Left lung (tissue), 10 donors: ENCODE results near the gene PEAR1. TPM values are rescaled to one million over a fixed set of nuclear protein-coding genes. Genes with fewer than 3 reads are reported as not detected.
A peak's percentile ranks its signal among the peaks of the same experiment; 100 is the strongest.

ENCODE experiments used
- ATAC-seq: fragments of 200-7000 bp; cut with Tn5 transposase; one replicate; pipeline ENCODE4 v1.9.1; 2020; ENCODE audit warnings: moderate library complexity
- DNase-seq, 4 donors: peaks; one replicate each; pipeline ENCODE4 v3.0.0-alpha.2; 2013 to 2020
- H3K27ac ChIP-seq, 2 donors: fragments of 200-600 bp; sonication (generic) in 1 of 2; one replicate each; pipeline versions ENCODE4 v1.5.0 to v1.8.0; 2020 to 2021
- H3K27me3 ChIP-seq, 2 donors: fragments of 200-600 bp; sonication (generic) in 1 of 2; one replicate each; pipeline versions ENCODE4 v1.5.0 to v1.8.0; 2020 to 2021
- H3K36me3 ChIP-seq, 2 donors: fragments of 200-600 bp; sonication (generic) in 1 of 2; one replicate each; pipeline versions ENCODE4 v1.5.0 to v1.8.0; 2020 to 2021
- H3K4me1 ChIP-seq, 2 donors: fragments of 200-600 bp; one replicate each; pipeline ENCODE4 v1.8.0; 2021
- H3K4me3 ChIP-seq, 2 donors: fragments of 200-600 bp; sonication (generic) in 1 of 2; one replicate each; pipeline versions ENCODE4 v1.5.0 to v1.8.0; 2020 to 2021; ENCODE audit warnings: mild to moderate bottlenecking in 1 of 2
- H3K9me3 ChIP-seq, 2 donors: fragments of 200-600 bp; sonication (generic) in 1 of 2; one replicate each; pipeline versions ENCODE4 v1.5.0 to v1.8.0; 2020 to 2021
- intact Hi-C, 2 donors: fragments of 100-400 bp; cut with DNase I; formaldehyde crosslinking; loops; one replicate each; pipeline versions ENCODE4 v1.11.2 to v1.14.2; 2022
- polyA plus RNA-seq, 6 donors: library from polyadenylated mRNA; unstranded; fragments of 120-200 nt; gene quantifications; one replicate each; pipeline ENCODE4 v1.2.1, GENCODE V29; 2013; ENCODE audit not compliant: insufficient read length in 6 of 6
- total RNA-seq, 2 donors: library from RNA; stranded (reverse); fragmentation: NEBNext Ultra II Directional; extraction: Animal tissue kit (Norgen Biotek cat#: 25700); gene quantifications; one replicate each; pipeline ENCODE4 v1.2.1, GENCODE V29; 2021
- TF ChIP-seq, protein P1 (sequence below), 2 donors: fragments of 200-600 bp; sonication (generic) in 1 of 2; IDR thresholded peaks; one replicate each; pipeline versions ENCODE4 v1.5.0 to v1.8.0; 2021; ENCODE audit warnings: antibody characterized with exemption in 2 of 2
- donor health status: DM: no; HTN: yes; CAD: no.
- donor health status: DM: no; HTN: no; CAD: no.

The PEAR1 gene
- total and polyA plus RNA-seq, 8 donors: 10.6 to 30.1 (median 28.3) TPM

GRCh38 chr1:156896490-156897033, 3.0 kb downstream of the PEAR1 start:
- peaks cover 8 to 39% of the 10 kb centered on the region in 2 donors for H3K27me3 ChIP-seq
- DNase-seq (peak in 1 of 4 donors; percentile 67), ATAC-seq (peak; percentile 10)
- peaks cover 8 to 71% of the 10 kb centered on the region in 2 donors for H3K4me1 ChIP-seq
- peak overlapping the region; percentile 3 to 62 for H3K27ac ChIP-seq
- TF ChIP-seq, protein P1, sequence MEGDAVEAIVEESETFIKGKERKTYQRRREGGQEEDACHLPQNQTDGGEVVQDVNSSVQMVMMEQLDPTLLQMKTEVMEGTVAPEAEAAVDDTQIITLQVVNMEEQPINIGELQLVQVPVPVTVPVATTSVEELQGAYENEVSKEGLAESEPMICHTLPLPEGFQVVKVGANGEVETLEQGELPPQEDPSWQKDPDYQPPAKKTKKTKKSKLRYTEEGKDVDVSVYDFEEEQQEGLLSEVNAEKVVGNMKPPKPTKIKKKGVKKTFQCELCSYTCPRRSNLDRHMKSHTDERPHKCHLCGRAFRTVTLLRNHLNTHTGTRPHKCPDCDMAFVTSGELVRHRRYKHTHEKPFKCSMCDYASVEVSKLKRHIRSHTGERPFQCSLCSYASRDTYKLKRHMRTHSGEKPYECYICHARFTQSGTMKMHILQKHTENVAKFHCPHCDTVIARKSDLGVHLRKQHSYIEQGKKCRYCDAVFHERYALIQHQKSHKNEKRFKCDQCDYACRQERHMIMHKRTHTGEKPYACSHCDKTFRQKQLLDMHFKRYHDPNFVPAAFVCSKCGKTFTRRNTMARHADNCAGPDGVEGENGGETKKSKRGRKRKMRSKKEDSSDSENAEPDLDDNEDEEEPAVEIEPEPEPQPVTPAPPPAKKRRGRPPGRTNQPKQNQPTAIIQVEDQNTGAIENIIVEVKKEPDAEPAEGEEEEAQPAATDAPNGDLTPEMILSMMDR (IDR thresholded peaks at IDR 0.05): no peak
- H3K36me3 ChIP-seq: no peaks in the 10 kb centered on the region
- no peaks in the 10 kb centered on the region for H3K9me3 ChIP-seq
- intact Hi-C loops: no loop called here
- H3K4me3 ChIP-seq: no peak overlapping the region

DNA sequence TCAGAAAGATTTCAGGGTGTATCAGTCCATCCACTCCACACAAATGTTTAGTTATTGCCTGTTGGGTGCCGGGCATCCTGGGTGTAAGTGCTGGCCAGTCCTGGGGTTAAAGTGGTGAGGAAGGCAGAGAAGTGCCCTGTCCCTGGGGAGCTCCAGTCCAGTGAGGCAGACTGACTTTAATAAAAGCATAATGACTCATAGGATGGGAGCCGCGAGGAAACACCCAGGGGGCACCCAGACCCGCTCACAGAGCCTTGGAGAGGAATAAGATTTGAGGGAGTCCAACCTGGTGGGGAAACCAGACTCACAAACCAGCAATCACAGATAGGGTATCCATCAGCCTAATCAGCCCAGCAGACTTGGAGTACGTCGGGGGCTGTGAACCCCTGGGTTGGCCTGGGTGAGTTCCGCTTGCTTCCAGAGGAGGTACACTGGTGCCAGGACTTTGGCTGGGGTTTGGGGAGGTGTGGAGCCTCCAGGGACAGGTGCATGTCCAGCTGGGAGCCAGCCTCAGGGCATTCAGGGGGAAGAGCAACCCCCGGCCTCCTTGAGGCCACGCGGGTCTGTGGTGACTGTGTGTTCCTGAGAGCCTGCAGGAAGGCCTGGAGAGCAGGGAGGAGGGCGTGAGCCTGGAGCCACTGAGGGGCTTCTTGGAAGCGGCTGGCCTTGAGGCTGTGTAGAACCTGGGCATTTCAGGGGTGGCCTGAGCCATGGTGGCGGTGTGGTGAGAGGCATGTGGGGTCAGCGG, 3.7 kb downstream of the PEAR1 start:
- no peak for ATAC-seq
- H3K27ac ChIP-seq: peak overlapping the region; percentile 53 to 62

GRCh38 chr1:156898161-156898566, 4.6 kb downstream of the PEAR1 start:
- intact Hi-C loops: no loop called here
- DNase-seq (peak in 3 of 4 donors; percentile 52 to 81 (median 79)), ATAC-seq (peak; percentile 35)
- peak overlapping the region; percentile 53 to 62 for H3K27ac ChIP-seq
- peaks cover 5 to 56% of the 10 kb centered on the region in 2 donors for H3K4me1 ChIP-seq
- H3K27me3 ChIP-seq: peaks cover 5 to 23% of the 10 kb centered on the region in 2 donors
- no peak overlapping the region for H3K4me3 ChIP-seq
- H3K36me3 ChIP-seq: no peaks in the 10 kb centered on the region
- H3K9me3 ChIP-seq: no peaks in the 10 kb centered on the region
- TF ChIP-seq, protein P1 (IDR thresholded peaks at IDR 0.05): no peak

More for the DNA sequence above, 3.7 kb downstream of the PEAR1 start:
- H3K4me3 ChIP-seq: no peak overlapping the region
- TF ChIP-seq, protein P1 (IDR thresholded peaks at IDR 0.05): no peak
- no peaks in the 10 kb centered on the region for H3K9me3 ChIP-seq
- no peaks in the 10 kb centered on the region for H3K36me3 ChIP-seq
- peaks cover 8 to 64% of the 10 kb centered on the region in 2 donors for H3K4me1 ChIP-seq
- intact Hi-C loops: no loop called here
- H3K27me3 ChIP-seq: peaks cover 8 to 32% of the 10 kb centered on the region in 2 donors
- DNase-seq: peak in 1 of 4 donors; percentile 49

DNA sequence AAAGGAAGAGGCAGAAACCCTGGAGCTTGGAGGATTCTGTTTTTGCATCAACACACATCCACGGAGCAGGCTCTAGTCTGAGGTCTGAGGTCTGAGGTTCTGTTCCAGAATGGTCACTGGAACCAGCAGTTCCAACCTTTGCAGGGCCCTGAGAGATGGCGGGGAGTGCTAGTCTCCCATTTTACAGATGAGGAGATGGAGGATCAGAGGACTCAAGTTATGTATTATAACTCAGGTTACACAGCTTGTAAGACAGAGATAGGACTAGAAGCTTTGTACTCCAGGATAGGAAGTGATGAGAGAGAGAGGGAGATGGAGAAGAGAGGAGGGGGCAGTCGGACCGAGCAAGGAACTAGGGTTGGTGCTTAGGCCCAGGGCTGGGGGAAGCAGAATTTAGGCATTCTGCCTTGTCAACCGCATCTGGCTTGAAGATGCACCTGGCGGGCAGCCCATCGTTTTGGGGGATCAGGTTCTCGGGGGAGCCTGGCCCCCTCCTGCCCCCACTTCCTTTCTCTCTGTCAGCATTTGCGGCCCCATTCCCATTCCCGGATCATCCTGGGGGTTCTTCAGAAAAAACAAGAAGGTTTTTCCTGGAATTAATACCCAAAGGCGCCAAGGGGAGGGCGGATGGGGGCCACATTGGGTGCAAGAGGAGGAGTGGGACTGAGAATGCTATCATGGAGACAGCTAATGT, 5.6 kb downstream of the PEAR1 start:
- Histone ChIP-seq H3K27ac (peak overlapping the region in 1 of 2 donors; percentile 62), H3K4me1 (peaks cover 4 to 47% of the 10 kb centered on the region in 2 donors), H3K9me3 (no peaks in the 10 kb centered on the region), H3K36me3 (no peaks in the 10 kb centered on the region), H3K4me3 (no peak overlapping the region), H3K27me3 (peaks cover 0 to 14% of the 10 kb centered on the region in 2 donors)
- DNase-seq: peak in 1 of 4 donors; percentile 45
- TF ChIP-seq, protein P1 (IDR thresholded peaks at IDR 0.05): no peak
- intact Hi-C loops: no loop called here
- ATAC-seq: no peak
